Erythroblast (primary cell): ENCODE measurements around the gene CA5A.
"Not testable (repeated sequence)": the region's sequence is repeated elsewhere in the genome, so short reads cannot be mapped to it uniquely, and the experiment has no call there.

Experiments used
- GATA1 ChIP-seq: IDR thresholded peaks from 2 replicates; pipeline ENCODE4 v1.6.1; 2011; ENCODE audit warnings: low read depth, mild to moderate bottlenecking, control low read depth, low read length, moderate library complexity
- POLR2A ChIP-seq: IDR thresholded peaks from 2 replicates; pipeline ENCODE4 v1.6.1; 2011; ENCODE audit warnings: mild to moderate bottlenecking, low read length

GRCh38 chr16:87887931-87888330, 48.4 kb downstream of the CA5A start:
- not testable (repeated sequence) for TF ChIP-seq POLR2A, GATA1
